ENCODE data around the gene SLC5A2.

DNA sequence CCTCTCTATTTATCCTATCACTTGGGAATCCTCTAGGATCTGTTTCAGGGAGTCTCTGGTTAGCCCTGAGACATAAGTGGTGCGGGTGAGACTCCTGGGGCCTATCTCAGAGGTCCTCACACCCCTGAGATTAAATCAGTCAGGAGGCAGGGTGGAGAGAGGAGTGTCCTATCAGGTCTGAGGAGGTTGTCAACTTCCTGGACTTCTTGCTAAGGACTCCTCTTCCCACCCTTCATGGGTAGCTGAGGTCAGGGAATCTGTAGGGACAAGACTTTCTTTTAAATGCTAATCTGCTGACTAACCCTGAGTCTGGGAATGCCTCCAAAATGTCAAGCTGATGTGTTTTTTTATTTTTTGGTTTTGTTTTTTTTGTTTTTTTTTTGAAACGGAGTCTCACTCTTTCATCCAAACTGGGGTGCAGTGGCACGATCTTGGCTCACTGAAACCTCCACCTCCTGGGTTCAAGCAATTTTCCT lies 30.3 kb upstream of the SLC5A2 start:
- TF ChIP-seq, protein P1, sequence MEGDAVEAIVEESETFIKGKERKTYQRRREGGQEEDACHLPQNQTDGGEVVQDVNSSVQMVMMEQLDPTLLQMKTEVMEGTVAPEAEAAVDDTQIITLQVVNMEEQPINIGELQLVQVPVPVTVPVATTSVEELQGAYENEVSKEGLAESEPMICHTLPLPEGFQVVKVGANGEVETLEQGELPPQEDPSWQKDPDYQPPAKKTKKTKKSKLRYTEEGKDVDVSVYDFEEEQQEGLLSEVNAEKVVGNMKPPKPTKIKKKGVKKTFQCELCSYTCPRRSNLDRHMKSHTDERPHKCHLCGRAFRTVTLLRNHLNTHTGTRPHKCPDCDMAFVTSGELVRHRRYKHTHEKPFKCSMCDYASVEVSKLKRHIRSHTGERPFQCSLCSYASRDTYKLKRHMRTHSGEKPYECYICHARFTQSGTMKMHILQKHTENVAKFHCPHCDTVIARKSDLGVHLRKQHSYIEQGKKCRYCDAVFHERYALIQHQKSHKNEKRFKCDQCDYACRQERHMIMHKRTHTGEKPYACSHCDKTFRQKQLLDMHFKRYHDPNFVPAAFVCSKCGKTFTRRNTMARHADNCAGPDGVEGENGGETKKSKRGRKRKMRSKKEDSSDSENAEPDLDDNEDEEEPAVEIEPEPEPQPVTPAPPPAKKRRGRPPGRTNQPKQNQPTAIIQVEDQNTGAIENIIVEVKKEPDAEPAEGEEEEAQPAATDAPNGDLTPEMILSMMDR (IDR thresholded peaks at IDR 0.05) = no peak
- no peak for TF ChIP-seq POLR2A (IDR thresholded peaks at IDR 0.05)
